SK-N-SH (cell line): ENCODE data around the gene FN3K. TPM values are rescaled to one million over a fixed set of nuclear protein-coding genes. Genes with fewer than 3 reads are reported as not detected.
A peak's percentile ranks its signal among the peaks of the same experiment; 100 is the strongest.

ENCODE experiments used
- CTCF ChIA-PET: fragments of 300-600, 350-600 bp; formaldehyde crosslinking; extraction: SDS; loops from one replicate; lab custom pipeline; 2021; lab: Yijun Ruan, JAX
- POLR2A ChIA-PET: fragments of 350-600 bp; sonication (Branson Sonifier 250); formaldehyde crosslinking; extraction: SDS; loops from one replicate; lab custom pipeline; 2020; ENCODE audit warnings: antibody characterized with exemption, inconsistent platforms; lab: Yijun Ruan, JAX
- DNase-seq: peaks from one replicate; pipeline ENCODE4 v3.0.0; 2012
- H2AFZ ChIP-seq: fragments of 200-600 bp; sonication (generic); 2 replicates; pipeline ENCODE4 v1.8.1; 2016; ENCODE audit warnings: antibody characterized with exemption, mild to moderate bottlenecking, low read depth
- H3F3A ChIP-seq: fragments of 200-600 bp; sonication (generic); replicated peaks from 2 replicates; pipeline ENCODE3; 2016; ENCODE audit warnings: antibody characterized with exemption, mild to moderate bottlenecking; ENCODE audit not compliant: insufficient read depth
- H3K27ac ChIP-seq, 2 experiments: fragments of 200-500 bp in 1 of 2; fragments of 200-600 bp in 1 of 2; sonication (Bioruptor generic) in 1 of 2; sonication (generic), shearing (Covaris generic) in 1 of 2; 2 replicates each; pipeline versions ENCODE4 v1.5.1 to v1.6.1; 2014 to 2016; ENCODE audit warnings: low read depth in 2 of 2, inconsistent platforms in 1 of 2, low read length in 1 of 2, mild to moderate bottlenecking in 1 of 2, mixed read lengths in 1 of 2
- H3K27me3 ChIP-seq: fragments of 200-600 bp; sonication (generic), shearing (Covaris generic); 2 replicates; pipeline ENCODE4 v1.6.1; 2016; ENCODE audit warnings: mixed run types; ENCODE audit not compliant: insufficient read depth
- H3K36me3 ChIP-seq, 2 experiments: fragments of 200-500 bp in 1 of 2; fragments of 200-600 bp in 1 of 2; sonication (Bioruptor generic) in 1 of 2; sonication (generic) in 1 of 2; replicated peaks in 1 of 2; 2 replicates each; pipeline versions ENCODE3 to v1.5.1; 2014 to 2016; ENCODE audit warnings: low read length in 1 of 2, mild to moderate bottlenecking in 1 of 2; ENCODE audit not compliant: insufficient read depth in 2 of 2, control insufficient read depth in 1 of 2
- H3K4me1 ChIP-seq, 2 experiments: fragments of 200-500 bp in 1 of 2; fragments of 200-600 bp in 1 of 2; sonication (Bioruptor generic) in 1 of 2; sonication (generic), shearing (Covaris generic) in 1 of 2; 2 replicates each; pipeline versions ENCODE4 v1.5.1 to v1.6.1; 2014 to 2016; ENCODE audit warnings: low read depth in 1 of 2, low read length in 1 of 2, mixed run types in 1 of 2; ENCODE audit not compliant: insufficient read depth in 2 of 2, control insufficient read depth in 1 of 2
- H3K4me2 ChIP-seq: fragments of 200-600 bp; sonication (generic), shearing (Covaris generic); 2 replicates; pipeline ENCODE4 v1.6.1; 2017; ENCODE audit warnings: mixed run types
- H3K4me3 ChIP-seq, 2 experiments: fragments of 200-500 bp in 1 of 2; fragments of 200-600 bp in 1 of 2; sonication (Bioruptor generic) in 1 of 2; sonication (generic), shearing (Covaris generic) in 1 of 2; 2 replicates each; pipeline versions ENCODE4 v1.5.1 to v1.8.1; 2014 to 2016; ENCODE audit warnings: low read depth in 2 of 2, inconsistent platforms in 1 of 2, low read length in 1 of 2, mild to moderate bottlenecking in 1 of 2, mixed read lengths in 1 of 2, moderate library complexity in 1 of 2
- H3K79me2 ChIP-seq: fragments of 200-600 bp; sonication (generic); 2 replicates; pipeline ENCODE4 v1.8.1; 2017; ENCODE audit warnings: mild to moderate bottlenecking; ENCODE audit not compliant: insufficient read depth
- H3K9ac ChIP-seq: fragments of 200-600 bp; sonication (generic); 2 replicates; pipeline ENCODE4 v1.6.1; 2017; ENCODE audit warnings: mixed run types
- H3K9me2 ChIP-seq: fragments of 200-600 bp; sonication (generic); 2 replicates; pipeline ENCODE4 v1.6.1; 2017; ENCODE audit warnings: mixed run types
- H3K9me3 ChIP-seq: fragments of 200-600 bp; sonication (generic); 2 replicates; pipeline ENCODE4 v1.6.1; 2017; ENCODE audit warnings: mixed run types, mild to moderate bottlenecking, moderate library complexity
- H4K20me1 ChIP-seq: fragments of 200-600 bp; sonication (generic); 2 replicates; pipeline ENCODE4 v1.6.1; 2017; ENCODE audit warnings: mild to moderate bottlenecking, mixed run types; ENCODE audit not compliant: insufficient read depth
- CHD2 ChIP-seq: fragments of 150-350 bp; IDR thresholded peaks from 2 replicates; pipeline ENCODE4 v1.6.1; 2018; ENCODE audit warnings: low read length; ENCODE audit not compliant: partially characterized antibody
- CTCF ChIP-seq: fragments of 200-600 bp; sonication (generic); IDR thresholded peaks from 2 replicates; pipeline ENCODE4 v1.6.1; 2017; ENCODE audit warnings: antibody characterized with exemption, mild to moderate bottlenecking, moderate library complexity
- MXI1 ChIP-seq: IDR thresholded peaks from 2 replicates; pipeline ENCODE4 v1.6.1; 2012; ENCODE audit warnings: mild to moderate bottlenecking, low read depth, low read length, improper control_type of control experiment
- PBX3 ChIP-seq: IDR thresholded peaks from 2 replicates; pipeline ENCODE4; 2012
- RAD21 ChIP-seq: IDR thresholded peaks from 2 replicates; pipeline ENCODE4 v1.6.1; 2012; ENCODE audit warnings: mild to moderate bottlenecking, low read length
- RCOR1 ChIP-seq: fragments of 150-350 bp; IDR thresholded peaks from 2 replicates; pipeline ENCODE4 v1.6.1; 2017; ENCODE audit warnings: antibody characterized with exemption, low read length
- RFX5 ChIP-seq: IDR thresholded peaks from 2 replicates; pipeline ENCODE4 v1.6.1; 2012; ENCODE audit warnings: mild to moderate bottlenecking, improper control_type of control experiment, low read length
- RXRA ChIP-seq: IDR thresholded peaks from 2 replicates; pipeline ENCODE4 v1.4.0; 2012; ENCODE audit warnings: low read depth, mild to moderate bottlenecking, borderline replicate concordance
- SMC3 ChIP-seq: IDR thresholded peaks from 2 replicates; pipeline ENCODE4 v1.6.1; 2012; ENCODE audit warnings: low read depth, low read length, improper control_type of control experiment
- USF1 ChIP-seq: IDR thresholded peaks from 2 replicates; pipeline ENCODE4 v1.4.0; 2012; ENCODE audit warnings: low read depth, borderline replicate concordance
- YY1 ChIP-seq: IDR thresholded peaks from 2 replicates; pipeline ENCODE4 v1.4.0; 2012; ENCODE audit warnings: low read depth, mild to moderate bottlenecking
- WGBS: methylation state at CpG from one replicate; pipeline ENCODE4 v1.1.6; 2017; ENCODE audit warnings: low lambda C conversion rate; 5-methylcytosine and 5-hydroxymethylcytosine counted together
- polyA plus RNA-seq, 3 experiments: library from polyadenylated mRNA; depleted of rRNA; stranded (reverse); fragments of >200 nt; gene quantifications; 2 replicates each; pipeline ENCODE4 v1.2.3, GENCODE V29; 2012

FN3K gene
- polyA plus RNA-seq, 1 of the 3 experiments (the other 2 are of a cell fraction): 9.9 TPM

- ChIA-PET CTCF (interaction anchor here (0.5 to 3.7 kb wide), 60 partner anchors 9 to 488 kb away, joined by 3 to 49 read pairs (median 4); no protein-coding TSS in a partner anchor), POLR2A (interaction anchor here (0.7 kb wide), 1 partner anchor 136 kb away, joined by 3 read pairs; no protein-coding TSS in a partner anchor)
- DNase-seq: peak; percentile 98
- H3F3A ChIP-seq: peaks cover 3% of the 10 kb centered on the region
- no peak overlapping the region for H2AFZ ChIP-seq
- TF ChIP-seq RCOR1: peak; percentile 63
- TF ChIP-seq SMC3: peak; percentile 99
- no peak for TF ChIP-seq USF1
- peak; percentile 100 for TF ChIP-seq CTCF
- peak; percentile 99 for TF ChIP-seq RAD21
- no peaks in the 10 kb centered on the region for H3K9me3 ChIP-seq
- H3K4me1 ChIP-seq: no peaks in the 10 kb centered on the region; a peak in 2 of 4 replicates
- H3K27ac ChIP-seq: peak overlapping the region in 1 of 2 experiments; percentile 19; a peak in 1 of 4 replicates
- H3K36me3 ChIP-seq: peaks cover 12 to 18% of the 10 kb centered on the region in 2 experiments
- H4K20me1 ChIP-seq: peaks cover 14% of the 10 kb centered on the region; the same call in 1 of the 2 replicates
- no peak overlapping the region for H3K9ac ChIP-seq
- no peak overlapping the region for H3K4me2 ChIP-seq
- no peaks in the 10 kb centered on the region for H3K9me2 ChIP-seq
- H3K27me3 ChIP-seq: no peaks in the 10 kb centered on the region
- H3K79me2 ChIP-seq: peaks cover 10% of the 10 kb centered on the region
- H3K4me3 ChIP-seq: no peak overlapping the region; a peak in 1 of 4 replicates
- 41% methylated on average over 8 of the region's 8 CpGs for WGBS
Observed at GRCh38 chr17:82781894-82782274, 46.5 kb downstream of the FN3K start.

GRCh38 chr17:82782657-82783207, 47.3 kb downstream of the FN3K start:
- TF ChIP-seq SMC3: no peak
- no peak for TF ChIP-seq YY1
- TF ChIP-seq MXI1: no peak
- no peak for TF ChIP-seq USF1
- TF ChIP-seq CHD2: no peak
- TF ChIP-seq PBX3: no peak
- TF ChIP-seq RFX5: no peak
- TF ChIP-seq RXRA: no peak
- DNase-seq: no peak
- Histone ChIP-seq H2AFZ (no peak overlapping the region), H3K27ac (no peak overlapping the region), H3K79me2 (peaks cover 10% of the 10 kb centered on the region), H3K27me3 (no peaks in the 10 kb centered on the region), H3F3A (peaks cover 3% of the 10 kb centered on the region), H3K9ac (no peak overlapping the region), H3K4me2 (no peak overlapping the region), H3K4me3 (no peak overlapping the region), H4K20me1 (peaks cover 14% of the 10 kb centered on the region; the same call in 1 of the 2 replicates), H3K9me2 (no peaks in the 10 kb centered on the region), H3K4me1 (no peaks in the 10 kb centered on the region; a peak in 2 of 4 replicates), H3K36me3 (peaks cover 12 to 16% of the 10 kb centered on the region in 2 experiments), H3K9me3 (no peaks in the 10 kb centered on the region)
- ChIA-PET POLR2A (no interaction called here), CTCF (interaction anchor here (0.7 to 3.7 kb wide), 19 partner anchors 10 to 420 kb away, joined by 3 to 49 read pairs (median 7); no protein-coding TSS in a partner anchor)
- 96% methylated on average over 42 of the region's 42 CpGs for WGBS
